Neural cell (in vitro differentiated cells): ENCODE results near the gene NTN4. TPM values are rescaled to one million over a fixed set of nuclear protein-coding genes. Genes with fewer than 3 reads are reported as not detected.

ENCODE experiments used
- H2AFZ ChIP-seq: fragments of 200-600, 300-800 bp; sonication (generic), shearing (Covaris generic); 2 replicates; pipeline ENCODE4 v1.6.0; 2014; ENCODE audit warnings: low read depth, mild to moderate bottlenecking, antibody characterized with exemption, low read length, moderate library complexity
- H3F3A ChIP-seq: fragments of 200-600 bp; shearing (Covaris generic); 2 replicates; pipeline ENCODE4 v1.6.1; 2016; ENCODE audit warnings: mild to moderate bottlenecking, moderate library complexity, mixed read lengths, antibody characterized with exemption, low read length; ENCODE audit not compliant: insufficient read depth, poor library complexity, severe bottlenecking
- H3K27ac ChIP-seq: fragments of 200-600, 300-800 bp; sonication (generic), shearing (Covaris generic); 2 replicates; pipeline ENCODE4 v1.5.1; 2014; ENCODE audit warnings: mild to moderate bottlenecking, low read length, moderate library complexity
- H3K27me3 ChIP-seq: fragments of 300-800, 200-600 bp; sonication (generic), shearing (Covaris generic); 2 replicates; pipeline ENCODE4 v1.6.0; 2014; ENCODE audit warnings: mild to moderate bottlenecking, low read depth, low read length, moderate library complexity; ENCODE audit not compliant: insufficient read depth
- H3K36me3 ChIP-seq: fragments of 300-800, 200-600 bp; sonication (generic), shearing (Covaris generic); 2 replicates; pipeline ENCODE4 v1.5.1; 2014; ENCODE audit warnings: mild to moderate bottlenecking, antibody characterized with exemption, low read length, moderate library complexity; ENCODE audit not compliant: insufficient read depth
- H3K4me2 ChIP-seq: fragments of 300-800, 200-600 bp; sonication (generic), shearing (Covaris generic); 2 replicates; pipeline ENCODE4 v1.6.0; 2014; ENCODE audit warnings: mild to moderate bottlenecking, low read length
- H3K4me3 ChIP-seq: fragments of 300-800, 200-600 bp; sonication (generic), shearing (Covaris generic); 2 replicates; pipeline ENCODE4 v1.5.1; 2014; ENCODE audit warnings: mild to moderate bottlenecking, low read length, moderate library complexity
- H3K79me2 ChIP-seq: fragments of 200-600 bp; shearing (Covaris generic); replicated peaks from 2 replicates; pipeline ENCODE4 v1.6.0; 2014; ENCODE audit warnings: mild to moderate bottlenecking, low read length, moderate library complexity; ENCODE audit not compliant: insufficient read depth
- H3K9ac ChIP-seq: fragments of 300-800, 200-600 bp; sonication (generic), shearing (Covaris generic); 2 replicates; pipeline ENCODE4 v1.6.1; 2016; ENCODE audit warnings: mild to moderate bottlenecking, low read length, mixed read lengths
- H3K9me2 ChIP-seq: fragments of 200-600 bp; shearing (Covaris generic); 2 replicates; pipeline ENCODE4 v1.6.1; 2016; ENCODE audit warnings: mild to moderate bottlenecking, low read length, mixed read lengths; ENCODE audit not compliant: insufficient read depth
- H3K9me3 ChIP-seq: fragments of 200-600, 300-800 bp; sonication (generic), shearing (Covaris generic); 2 replicates; pipeline ENCODE4 v1.6.1; 2016; ENCODE audit warnings: mild to moderate bottlenecking, mixed run types, low read length, moderate library complexity, mixed read lengths
- H4K20me1 ChIP-seq: fragments of 200-600 bp; shearing (Covaris generic); 2 replicates; pipeline ENCODE4 v1.6.1; 2016; ENCODE audit warnings: mild to moderate bottlenecking, mixed run types; ENCODE audit not compliant: insufficient read depth
- CTCF ChIP-seq: fragments of 450-650 bp; IDR thresholded peaks from 2 replicates; pipeline ENCODE4 v1.5.1; 2014; ENCODE audit warnings: antibody characterized with exemption, mild to moderate bottlenecking, moderate library complexity; ENCODE audit not compliant: poor library complexity, severe bottlenecking
- EP300 ChIP-seq: fragments of 450-650 bp; conservative IDR thresholded peaks from 2 replicates; pipeline ENCODE4 v1.6.1; 2014; ENCODE audit warnings: antibody characterized with exemption, mild to moderate bottlenecking, moderate library complexity; ENCODE audit not compliant: poor library complexity, severe bottlenecking
- EZH2 ChIP-seq: fragments of 200-600, 300-800 bp; shearing (Covaris generic), sonication (generic); IDR thresholded peaks from 2 replicates; pipeline ENCODE4 v1.6.1; 2014; ENCODE audit warnings: antibody characterized with exemption, low read length, borderline replicate concordance, mild to moderate bottlenecking; ENCODE audit not compliant: insufficient read depth, poor library complexity, severe bottlenecking
- MXI1 ChIP-seq: fragments of 450-650 bp; conservative IDR thresholded peaks from 2 replicates; pipeline ENCODE4 v1.6.1; 2014; ENCODE audit warnings: antibody characterized with exemption, mild to moderate bottlenecking; ENCODE audit not compliant: poor library complexity, severe bottlenecking
- POLR2AphosphoS5 ChIP-seq: IDR thresholded peaks from 2 replicates; pipeline ENCODE4 v1.6.1; 2012
- RAD21 ChIP-seq: fragments of 450-650 bp; conservative IDR thresholded peaks from 2 replicates; pipeline ENCODE4 v1.6.1; 2014; ENCODE audit warnings: antibody characterized with exemption, mild to moderate bottlenecking, moderate library complexity
- SMC3 ChIP-seq: fragments of 450-650 bp; conservative IDR thresholded peaks from 2 replicates; pipeline ENCODE4 v1.6.1; 2014; ENCODE audit warnings: antibody characterized with exemption, mild to moderate bottlenecking, moderate library complexity; ENCODE audit not compliant: poor library complexity
- TAF1 ChIP-seq: IDR thresholded peaks from 2 replicates; pipeline ENCODE4 v1.6.1; 2012; ENCODE audit warnings: low read depth
- polyA plus RNA-seq: library from polyadenylated mRNA; depleted of rRNA; stranded (reverse); fragments of >200 nt; gene quantifications from 2 replicates; pipeline ENCODE4 v1.2.3, GENCODE V29; 2014
- TF ChIP-seq, protein P1 (sequence below): IDR thresholded peaks from 2 replicates; pipeline ENCODE4 v1.6.1; 2012; ENCODE audit warnings: borderline replicate concordance

Gene NTN4
- polyA plus RNA-seq, 1 donor from 2014 or later: 12.4 TPM

- Histone ChIP-seq H3F3A (no peaks in the 10 kb centered on the region), H3K9me3 (no peaks in the 10 kb centered on the region), H3K4me2 (no peak overlapping the region), H3K27ac (no peak overlapping the region), H3K9ac (no peak overlapping the region), H3K4me3 (no peak overlapping the region), H3K27me3 (no peaks in the 10 kb centered on the region), H2AFZ (no peak overlapping the region), H3K36me3 (no peaks in the 10 kb centered on the region), H4K20me1 (no peaks in the 10 kb centered on the region), H3K9me2 (no peaks in the 10 kb centered on the region), H3K79me2 (no peaks in the 10 kb centered on the region)
- TF ChIP-seq RAD21: no peak
- TF ChIP-seq MXI1: no peak
- TF ChIP-seq EP300: no peak
- TF ChIP-seq POLR2AphosphoS5: no peak
- no peak for TF ChIP-seq SMC3
- TF ChIP-seq EZH2: no peak
These were observed 70.4 kb downstream of the NTN4 start for GRCh38 chr12:95720146-95720545.

DNA sequence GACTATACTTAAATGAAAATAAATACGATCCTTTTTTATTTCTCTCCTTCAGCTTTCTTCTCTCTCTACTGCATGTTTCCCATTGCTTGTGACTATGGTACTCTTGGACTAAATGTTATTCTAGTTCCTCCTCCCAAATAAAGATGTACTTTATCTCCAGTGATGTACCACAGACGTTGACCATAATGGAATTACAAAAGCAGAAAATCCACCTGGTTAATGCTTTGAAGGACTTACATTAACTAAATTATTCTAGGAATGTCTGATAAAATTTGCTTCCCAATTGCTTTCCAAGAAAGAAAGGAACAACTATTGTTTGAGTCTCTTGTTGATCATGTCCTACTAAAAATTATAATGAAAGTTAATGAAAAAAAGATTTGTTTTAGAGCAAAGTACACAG lies 71.8 kb downstream of the NTN4 start:
- Histone ChIP-seq H3K36me3 (no peaks in the 10 kb centered on the region), H2AFZ (no peak overlapping the region), H3K9me3 (no peaks in the 10 kb centered on the region), H3K27ac (no peak overlapping the region), H3K9ac (no peak overlapping the region), H3F3A (no peaks in the 10 kb centered on the region), H3K79me2 (no peaks in the 10 kb centered on the region), H3K4me3 (no peak overlapping the region), H4K20me1 (no peaks in the 10 kb centered on the region), H3K4me2 (no peak overlapping the region), H3K9me2 (no peaks in the 10 kb centered on the region), H3K27me3 (no peaks in the 10 kb centered on the region)
- TF ChIP-seq EP300 (no peak), CTCF (no peak), POLR2AphosphoS5 (no peak), MXI1 (no peak), TAF1 (no peak), RAD21 (no peak), SMC3 (no peak), EZH2 (no peak)
- TF ChIP-seq, protein P1, sequence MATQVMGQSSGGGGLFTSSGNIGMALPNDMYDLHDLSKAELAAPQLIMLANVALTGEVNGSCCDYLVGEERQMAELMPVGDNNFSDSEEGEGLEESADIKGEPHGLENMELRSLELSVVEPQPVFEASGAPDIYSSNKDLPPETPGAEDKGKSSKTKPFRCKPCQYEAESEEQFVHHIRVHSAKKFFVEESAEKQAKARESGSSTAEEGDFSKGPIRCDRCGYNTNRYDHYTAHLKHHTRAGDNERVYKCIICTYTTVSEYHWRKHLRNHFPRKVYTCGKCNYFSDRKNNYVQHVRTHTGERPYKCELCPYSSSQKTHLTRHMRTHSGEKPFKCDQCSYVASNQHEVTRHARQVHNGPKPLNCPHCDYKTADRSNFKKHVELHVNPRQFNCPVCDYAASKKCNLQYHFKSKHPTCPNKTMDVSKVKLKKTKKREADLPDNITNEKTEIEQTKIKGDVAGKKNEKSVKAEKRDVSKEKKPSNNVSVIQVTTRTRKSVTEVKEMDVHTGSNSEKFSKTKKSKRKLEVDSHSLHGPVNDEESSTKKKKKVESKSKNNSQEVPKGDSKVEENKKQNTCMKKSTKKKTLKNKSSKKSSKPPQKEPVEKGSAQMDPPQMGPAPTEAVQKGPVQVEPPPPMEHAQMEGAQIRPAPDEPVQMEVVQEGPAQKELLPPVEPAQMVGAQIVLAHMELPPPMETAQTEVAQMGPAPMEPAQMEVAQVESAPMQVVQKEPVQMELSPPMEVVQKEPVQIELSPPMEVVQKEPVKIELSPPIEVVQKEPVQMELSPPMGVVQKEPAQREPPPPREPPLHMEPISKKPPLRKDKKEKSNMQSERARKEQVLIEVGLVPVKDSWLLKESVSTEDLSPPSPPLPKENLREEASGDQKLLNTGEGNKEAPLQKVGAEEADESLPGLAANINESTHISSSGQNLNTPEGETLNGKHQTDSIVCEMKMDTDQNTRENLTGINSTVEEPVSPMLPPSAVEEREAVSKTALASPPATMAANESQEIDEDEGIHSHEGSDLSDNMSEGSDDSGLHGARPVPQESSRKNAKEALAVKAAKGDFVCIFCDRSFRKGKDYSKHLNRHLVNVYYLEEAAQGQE: no peak
